ENCODE results near the gene PAF1. TPM values are rescaled to one million over a fixed set of nuclear protein-coding genes. Genes with fewer than 3 reads are reported as not detected.

PAF1 gene
- polyA plus RNA-seq, 3 donors, result 22.7 to 37.8 (median 25.2) TPM

DNA sequence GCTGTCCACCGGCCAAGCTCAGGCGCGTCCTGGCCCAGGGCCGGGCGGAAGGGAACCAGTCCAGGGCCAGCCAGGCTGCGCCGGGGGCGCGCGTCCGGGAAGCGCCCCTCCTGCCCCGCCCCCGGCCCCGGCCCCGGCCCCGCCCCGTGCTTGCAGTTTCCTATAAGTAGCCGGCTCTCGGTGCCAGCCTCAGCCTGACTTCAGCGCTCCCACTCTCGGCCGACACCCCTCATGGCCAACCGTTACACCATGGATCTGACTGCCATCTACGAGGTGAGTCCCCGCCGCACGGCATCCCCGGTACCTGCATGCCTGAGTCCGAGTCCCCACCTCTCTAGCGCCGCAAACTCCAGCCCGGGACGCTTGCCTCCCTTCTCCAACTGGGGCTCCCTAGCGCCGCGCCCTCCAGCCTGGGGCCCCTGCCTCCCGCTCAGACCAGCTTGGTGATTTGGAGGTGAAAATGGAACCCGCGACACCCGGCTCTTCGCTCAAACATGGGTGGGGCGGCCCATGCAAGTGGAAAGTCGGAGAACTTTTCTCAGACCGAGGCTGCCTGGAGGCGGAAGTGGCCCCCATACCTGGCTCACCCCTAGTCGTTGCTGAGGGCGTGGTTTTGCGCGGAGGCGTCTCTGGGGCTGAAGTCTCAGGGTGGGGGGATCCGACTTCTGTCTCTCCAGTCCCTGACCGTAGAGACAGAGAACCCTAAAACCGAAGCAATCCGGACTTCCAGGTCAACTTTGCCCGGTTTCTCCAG lies 15.9 kb upstream of the PAF1 start, which contains the start of gene ZFP36:
TSS of gene ZFP36 (plus strand) at position 192 of the 754 bp plus-strand sequence. CDS start at position 250, 58 bp downstream.
- H3K36me3 Mint-ChIP-seq, result peaks cover 32 to 47% of the 10 kb centered on the region in 2 donors
- TF ChIP-seq, protein P1, sequence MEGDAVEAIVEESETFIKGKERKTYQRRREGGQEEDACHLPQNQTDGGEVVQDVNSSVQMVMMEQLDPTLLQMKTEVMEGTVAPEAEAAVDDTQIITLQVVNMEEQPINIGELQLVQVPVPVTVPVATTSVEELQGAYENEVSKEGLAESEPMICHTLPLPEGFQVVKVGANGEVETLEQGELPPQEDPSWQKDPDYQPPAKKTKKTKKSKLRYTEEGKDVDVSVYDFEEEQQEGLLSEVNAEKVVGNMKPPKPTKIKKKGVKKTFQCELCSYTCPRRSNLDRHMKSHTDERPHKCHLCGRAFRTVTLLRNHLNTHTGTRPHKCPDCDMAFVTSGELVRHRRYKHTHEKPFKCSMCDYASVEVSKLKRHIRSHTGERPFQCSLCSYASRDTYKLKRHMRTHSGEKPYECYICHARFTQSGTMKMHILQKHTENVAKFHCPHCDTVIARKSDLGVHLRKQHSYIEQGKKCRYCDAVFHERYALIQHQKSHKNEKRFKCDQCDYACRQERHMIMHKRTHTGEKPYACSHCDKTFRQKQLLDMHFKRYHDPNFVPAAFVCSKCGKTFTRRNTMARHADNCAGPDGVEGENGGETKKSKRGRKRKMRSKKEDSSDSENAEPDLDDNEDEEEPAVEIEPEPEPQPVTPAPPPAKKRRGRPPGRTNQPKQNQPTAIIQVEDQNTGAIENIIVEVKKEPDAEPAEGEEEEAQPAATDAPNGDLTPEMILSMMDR (IDR thresholded peaks at IDR 0.05), result no peak
- Histone ChIP-seq H3K79me2 (ENCODE audit: insufficient read depth, low read length) (peaks cover 93% of the 10 kb centered on the region), H3K4me1 (ENCODE audit: control insufficient read depth in 1 of 2, insufficient read depth in 2 of 2, low read length in 2 of 2) (peaks cover 49 to 50% of the 10 kb centered on the region in 2 donors), H4K20me1 (ENCODE audit: insufficient read depth, low read length) (peaks cover 54% of the 10 kb centered on the region), H3K4me2 (replicated peaks; ENCODE audit: extremely low read depth, low read length, poor library complexity, severe bottlenecking) (peak within 1 kb of the TSS; percentile 86), H3K4me3 (replicated peaks in 1 of 3; ENCODE audit: low read depth in 2 of 3, low read length in 3 of 3) (peak within 1 kb of the TSS; percentile 89 to 96 (median 91)), H3K27me3 (ENCODE audit: control insufficient read depth in 2 of 2, insufficient read depth in 2 of 2, low read length in 2 of 2) (no peaks in the 10 kb centered on the region), H3K27ac (ENCODE audit: low read depth in 1 of 2, low read length in 2 of 2) (peak within 1 kb of the TSS; percentile 98 to 99), H3K9me3 (replicated peaks in 1 of 2; ENCODE audit: control insufficient read depth in 1 of 2, insufficient read depth in 1 of 2, low read length in 2 of 2) (no peaks in the 10 kb centered on the region), H2AFZ (ENCODE audit: insufficient read depth, low read depth, low read length, poor library complexity, severe bottlenecking) (no peak within 1 kb of the TSS), H3K36me3 (replicated peaks in 1 of 2; ENCODE audit: control insufficient read depth in 1 of 2, insufficient read depth in 2 of 2, low read length in 2 of 2) (peaks cover 23% of the 10 kb centered on the region in 2 donors), H3K9ac (ENCODE audit: insufficient read depth, low read length, poor library complexity, severe bottlenecking) (peak within 1 kb of the TSS; percentile 100)
- H3K27ac Mint-ChIP-seq, result peak within 1 kb of the TSS; percentile 98 to 100 (median 100)
- WGBS (ENCODE audit: insufficient coverage), result under 1% methylated on average over 52 of the region's 56 CpGs
- H3K4me1 Mint-ChIP-seq, result peaks cover 39% of the 10 kb centered on the region
- peak within 1 kb of the TSS; percentile 99 to 100 for H3K4me3 Mint-ChIP-seq
- intact Hi-C loops (cut with micrococcal nuclease), result loop anchor here in 1 of 2 donors (1.0 kb wide), 1 partner anchor 9 kb away; no protein-coding TSS in a partner anchor
- peaks cover 4 to 27% (median 18%) of the 10 kb centered on the region in 7 donors for H3K9me3 Mint-ChIP-seq
- DNase-seq, result peak; percentile 85 to 98 (median 90)
- peaks cover 0 to 28% (median 5%) of the 10 kb centered on the region in 3 donors for H3K27me3 Mint-ChIP-seq (ENCODE audit: low read depth in 3 of 3)

DNA sequence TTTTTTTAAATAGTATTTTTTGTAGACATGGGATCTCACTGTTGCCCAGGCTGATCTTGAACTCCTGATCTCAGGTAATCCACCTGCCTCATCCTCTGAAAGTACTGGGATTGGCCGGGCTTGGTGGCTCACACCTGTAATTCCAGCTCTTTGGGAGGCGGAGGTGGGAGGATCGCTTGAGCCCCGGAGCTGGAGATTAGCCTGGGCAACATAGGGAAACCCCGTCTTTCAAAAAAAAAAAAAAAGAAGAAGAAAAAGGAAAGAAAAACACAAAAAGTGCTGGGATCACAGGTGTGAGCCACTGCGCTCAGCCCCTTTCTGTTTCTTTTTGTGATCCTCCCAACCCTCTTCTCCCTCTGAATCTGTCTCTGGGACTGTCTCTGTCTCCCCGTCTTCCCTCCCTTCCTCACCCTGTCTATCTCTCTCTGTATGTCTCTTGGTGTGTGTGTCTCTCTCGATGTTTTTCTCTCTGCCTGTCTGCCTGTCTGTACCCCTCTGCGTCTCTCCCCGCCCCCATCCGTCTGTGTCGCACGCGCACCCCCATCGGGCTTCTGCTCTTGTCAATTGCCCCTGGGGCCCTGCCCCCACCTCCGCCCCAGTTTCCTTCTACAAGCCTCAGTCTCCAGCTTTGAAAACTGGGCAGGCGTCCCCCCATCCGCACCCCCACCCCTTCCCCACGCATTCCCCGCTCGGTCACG lies 15.2 kb upstream of the PAF1 start:
- H2AFZ ChIP-seq (ENCODE audit: insufficient read depth, low read depth, low read length, poor library complexity, severe bottlenecking), result no peak overlapping the region
- Mint-ChIP-seq H3K4me1 (peaks cover 41% of the 10 kb centered on the region), H3K9me3 (peaks cover 4 to 27% (median 18%) of the 10 kb centered on the region in 7 donors), H3K27ac (peak overlapping the region; percentile 98 to 100 (median 100)), H3K4me3 (peak overlapping the region; percentile 92 to 100), H3K36me3 (peaks cover 30 to 45% of the 10 kb centered on the region in 2 donors), H3K27me3 (ENCODE audit: low read depth in 3 of 3) (peaks cover 0 to 27% (median 9%) of the 10 kb centered on the region in 3 donors)
- TF ChIP-seq, protein P1 (IDR thresholded peaks at IDR 0.05), result no peak
- H3K9me3 ChIP-seq (replicated peaks in 1 of 2; ENCODE audit: control insufficient read depth in 1 of 2, insufficient read depth in 1 of 2, low read length in 2 of 2), result no peaks in the 10 kb centered on the region
- peak overlapping the region; percentile 76 to 96 (median 89) for H3K4me3 ChIP-seq (replicated peaks in 1 of 3; ENCODE audit: low read depth in 2 of 3, low read length in 3 of 3)
- H3K27me3 ChIP-seq (ENCODE audit: control insufficient read depth in 2 of 2, insufficient read depth in 2 of 2, low read length in 2 of 2), result no peaks in the 10 kb centered on the region
- no peak for DNase-seq
- H3K4me2 ChIP-seq (replicated peaks; ENCODE audit: extremely low read depth, low read length, poor library complexity, severe bottlenecking), result peak overlapping the region; percentile 86
- H3K4me1 ChIP-seq (ENCODE audit: control insufficient read depth in 1 of 2, insufficient read depth in 2 of 2, low read length in 2 of 2), result peaks cover 53% of the 10 kb centered on the region in 2 donors
- peaks cover 49% of the 10 kb centered on the region for H4K20me1 ChIP-seq (ENCODE audit: insufficient read depth, low read length)
- intact Hi-C loops (cut with micrococcal nuclease), result loop anchor here in 1 of 2 donors (1.0 kb wide), 1 partner anchor 8 kb away; no protein-coding TSS in a partner anchor
- H3K27ac ChIP-seq (ENCODE audit: low read depth in 1 of 2, low read length in 2 of 2), result peak overlapping the region; percentile 98 to 99
- peaks cover 23% of the 10 kb centered on the region in 2 donors for H3K36me3 ChIP-seq (replicated peaks in 1 of 2; ENCODE audit: control insufficient read depth in 1 of 2, insufficient read depth in 2 of 2, low read length in 2 of 2)
- H3K79me2 ChIP-seq (ENCODE audit: insufficient read depth, low read length), result peaks cover 96% of the 10 kb centered on the region
- peak overlapping the region; percentile 100 for H3K9ac ChIP-seq (ENCODE audit: insufficient read depth, low read length, poor library complexity, severe bottlenecking)
- 9% methylated on average over 9 of the region's 22 CpGs for WGBS (ENCODE audit: insufficient coverage)
